ENCODE measurements around the gene CERS3.

The CERS3 gene

GRCh38 chr15:100528833-100529428 lies at the start of gene CERS3:
Gene CERS3 (minus strand): TSS chr15:100528950. CDS start chr15:100501849, 27,101 bp downstream.
- TF ChIP-seq CTCF (IDR thresholded peaks at IDR 0.05; ENCODE audit: borderline replicate concordance, insufficient read depth, low read depth, low read length) = no peak
- no peak within 1 kb of the TSS for H3K4me3 ChIP-seq (ENCODE audit: low read depth, low read length)

- TF ChIP-seq CTCF (IDR thresholded peaks at IDR 0.05; ENCODE audit: borderline replicate concordance, insufficient read depth, low read depth, low read length) = no peak
- no peak overlapping the region for H3K4me3 ChIP-seq (ENCODE audit: low read depth, low read length)
Measured at GRCh38 chr15:100573526-100573925, 44.8 kb upstream of the CERS3 start.

GRCh38 chr15:100572362-100572983 lies 43.7 kb upstream of the CERS3 start:
- H3K4me3 ChIP-seq (ENCODE audit: low read depth, low read length) = no peak overlapping the region
- TF ChIP-seq CTCF (IDR thresholded peaks at IDR 0.05; ENCODE audit: borderline replicate concordance, insufficient read depth, low read depth, low read length) = no peak

GRCh38 chr15:100571592-100572167 lies 42.9 kb upstream of the CERS3 start:
- H3K4me3 ChIP-seq (ENCODE audit: low read depth, low read length) = no peak overlapping the region
- no peak for TF ChIP-seq CTCF (IDR thresholded peaks at IDR 0.05; ENCODE audit: borderline replicate concordance, insufficient read depth, low read depth, low read length)

GRCh38 chr15:100570735-100571313 lies 42.1 kb upstream of the CERS3 start:
- no peak for TF ChIP-seq CTCF (IDR thresholded peaks at IDR 0.05; ENCODE audit: borderline replicate concordance, insufficient read depth, low read depth, low read length)
- H3K4me3 ChIP-seq (ENCODE audit: low read depth, low read length) = no peak overlapping the region

- TF ChIP-seq CTCF (IDR thresholded peaks at IDR 0.05; ENCODE audit: borderline replicate concordance, insufficient read depth, low read depth, low read length) = no peak
- H3K4me3 ChIP-seq (ENCODE audit: low read depth, low read length) = no peak overlapping the region
Measured at GRCh38 chr15:100570275-100570674, 41.5 kb upstream of the CERS3 start.

Data from GM12875 (cell line).